DMS79 treated with DMSO at 0.1 percent for 48 hours (cell line): ENCODE results near the gene CS.

Experiments used
- DNase-seq: peaks from one replicate; lab custom pipeline; 2025; lab: John Stamatoyannopoulos, UW

CS gene

GRCh38 chr12:56247923-56248322 is 52.2 kb downstream of the CS start:
- no peak for DNase-seq

- no peak for DNase-seq
Observed at GRCh38 chr12:56244494-56244893, 55.6 kb downstream of the CS start.

GRCh38 chr12:56243731-56244181 is 56.4 kb downstream of the CS start:
- no peak for DNase-seq

GRCh38 chr12:56242986-56243385 is 57.1 kb downstream of the CS start:
- DNase-seq, result no peak

- no peak for DNase-seq
Observed at GRCh38 chr12:56241424-56242303, 58.5 kb downstream of the CS start.

- DNase-seq, result no peak
Observed at GRCh38 chr12:56237552-56237951, 62.6 kb downstream of the CS start.

GRCh38 chr12:56236985-56237384 is 63.1 kb downstream of the CS start:
- no peak for DNase-seq

- no peak for DNase-seq
Observed at GRCh38 chr12:56236091-56236490, 64.0 kb downstream of the CS start.

GRCh38 chr12:56234746-56235436 is 65.2 kb downstream of the CS start:
- DNase-seq, result no peak

- no peak for DNase-seq
Observed at GRCh38 chr12:56231184-56231582, 68.9 kb downstream of the CS start.

GRCh38 chr12:56230432-56231183 is 69.5 kb downstream of the CS start:
- no peak for DNase-seq

- no peak for DNase-seq
Observed at GRCh38 chr12:56229916-56230431, 70.2 kb downstream of the CS start, which contains the start of gene SLC39A5. TSS of gene SLC39A5 (plus strand) at chr12:56230051. CDS start at chr12:56231275, 1,224 bp downstream.

- DNase-seq, result no peak
Observed at GRCh38 chr12:56229082-56229481, 71.0 kb downstream of the CS start.

- DNase-seq, result no peak
Observed at GRCh38 chr12:56224954-56225353, 75.2 kb downstream of the CS start.

GRCh38 chr12:56224102-56224701 is 75.9 kb downstream of the CS start, which contains the start of gene NABP2:
TSS of gene NABP2 (plus strand) at chr12:56224342. CDS start at chr12:56224857, 515 bp downstream.
- peak; percentile 87 for DNase-seq

- DNase-seq, result no peak
Observed at GRCh38 chr12:56223571-56224101, 76.5 kb downstream of the CS start.

- no peak for DNase-seq
Observed at GRCh38 chr12:56222531-56222895, 77.6 kb downstream of the CS start.

- peak; percentile 85 for DNase-seq
Observed at GRCh38 chr12:56221757-56222530, 78.2 kb downstream of the CS start, which contains the start of gene RNF41. TSS of gene RNF41 (minus strand) at chr12:56221922. CDS start at chr12:56214047, 7,875 bp downstream.
